Measurements from ENCODE around the gene C5orf52. TPM values are rescaled to one million over a fixed set of nuclear protein-coding genes. Genes with fewer than 3 reads are reported as not detected.

The C5orf52 gene
- total and polyA plus RNA-seq, 2 experiments from 2014 or later = not detected

- Histone ChIP-seq H3K27me3 (ENCODE audit: insufficient read depth) (no peaks in the 10 kb centered on the region), H3K4me2 (no peak overlapping the region), H2AFZ (no peak overlapping the region), H3K27ac (ENCODE audit: low read depth) (no peak overlapping the region), H3F3A (replicated peaks; ENCODE audit: low read depth) (no peaks in the 10 kb centered on the region), H3K9me2 (ENCODE audit: insufficient read depth) (no peaks in the 10 kb centered on the region), H4K20me1 (replicated peaks; ENCODE audit: insufficient read depth) (no peaks in the 10 kb centered on the region), H3K4me1 (ENCODE audit: insufficient read depth) (no peaks in the 10 kb centered on the region), H3K36me3 (ENCODE audit: insufficient read depth) (no peaks in the 10 kb centered on the region), H3K79me2 (replicated peaks; ENCODE audit: insufficient read depth) (no peaks in the 10 kb centered on the region), H3K4me3 (no peak overlapping the region)
- TF ChIP-seq ZNF331 (CRISPR knock-in tag; IDR thresholded peaks at IDR 0.05; ENCODE audit: low read depth) = no peak
- no peak for TF ChIP-seq REST (IDR thresholded peaks at IDR 0.05; ENCODE audit: unreplicated experiment)
- no peak for TF ChIP-seq ZNF462 (CRISPR knock-in tag; IDR thresholded peaks at IDR 0.05)
- TF ChIP-seq NANOG (IDR thresholded peaks at IDR 0.05; ENCODE audit: borderline replicate concordance) = no peak
- TF ChIP-seq CREB1 (CRISPR knock-in tag; IDR thresholded peaks at IDR 0.05; ENCODE audit: low read depth) = no peak
- no peak for TF ChIP-seq ZNF114 (CRISPR knock-in tag; IDR thresholded peaks at IDR 0.05)
- TF ChIP-seq JUNB (IDR thresholded peaks at IDR 0.05; ENCODE audit: unreplicated experiment) = no peak
- no peak for TF ChIP-seq ETS1 (IDR thresholded peaks at IDR 0.05)
- no peak for TF ChIP-seq CTCF (conservative IDR thresholded peaks at IDR 0.05; ENCODE audit: low read depth in 2 of 2)
- TF ChIP-seq EZH2phosphoT487 (IDR thresholded peaks at IDR 0.05; ENCODE audit: unreplicated experiment) = no peak
- TF ChIP-seq EZH2 (IDR thresholded peaks at IDR 0.05; ENCODE audit: low read depth, unreplicated experiment) = no peak
- no peak for TF ChIP-seq STAT1 (IDR thresholded peaks at IDR 0.05; ENCODE audit: unreplicated experiment)
- no peak for TF ChIP-seq POLR2AphosphoS5 (IDR thresholded peaks at IDR 0.05; ENCODE audit: low read depth)
- Mint-ChIP-seq H3K4me1 (no peaks in the 10 kb centered on the region), H3K36me3 (ENCODE audit: low read depth) (no peaks in the 10 kb centered on the region), H3K9me3 (no peaks in the 10 kb centered on the region), H3K4me3 (no peak overlapping the region), H3K27ac (no peak overlapping the region), H3K27me3 (ENCODE audit: insufficient read depth, low read depth, poor library complexity) (peaks cover 5% of the 10 kb centered on the region)
- DNase-seq (ENCODE audit: low spot score) = no peak
- no peak for ATAC-seq
Measured at GRCh38 chr5:157710431-157710830, 39.1 kb downstream of the C5orf52 start.

Measured in GM23338 (cell line).